GM19397 (cell line): ENCODE data around the gene ZFHX2.

ENCODE experiments used
- ATAC-seq: cut with Tn5 transposase; IDR thresholded peaks from one replicate; pipeline ENCODE4 v1.9.1; 2021; ENCODE audit warnings: mild to moderate bottlenecking, moderate library complexity; ENCODE audit not compliant: unreplicated experiment

ZFHX2 gene

GRCh38 chr14:23561873-23562821, 10.6 kb upstream of the ZFHX2 start:
- ATAC-seq, result no peak

GRCh38 chr14:23561259-23561658, 9.7 kb upstream of the ZFHX2 start:
- ATAC-seq, result no peak

- ATAC-seq, result no peak
Observed at GRCh38 chr14:23559926-23560520, 8.5 kb upstream of the ZFHX2 start.

GRCh38 chr14:23559010-23559925, 7.7 kb upstream of the ZFHX2 start:
- ATAC-seq, result no peak

GRCh38 chr14:23558346-23559009, 6.9 kb upstream of the ZFHX2 start:
- no peak for ATAC-seq

- ATAC-seq, result no peak
Observed at GRCh38 chr14:23557946-23558345, 6.4 kb upstream of the ZFHX2 start.

GRCh38 chr14:23557521-23557920, 6.0 kb upstream of the ZFHX2 start:
- ATAC-seq, result no peak

- no peak for ATAC-seq
Observed at GRCh38 chr14:23556700-23557440, 5.3 kb upstream of the ZFHX2 start.

GRCh38 chr14:23555882-23556699, 4.5 kb upstream of the ZFHX2 start, which contains the start of gene THTPA:
Gene THTPA (plus strand): TSS chr14:23556271. CDS start chr14:23556758, 487 bp downstream.
- ATAC-seq, result peak; percentile 88

- peak; percentile 8 for ATAC-seq
Observed at GRCh38 chr14:23555533-23555881, 3.9 kb upstream of the ZFHX2 start.

GRCh38 chr14:23550812-23551265, 726 bp downstream of the ZFHX2 start:
- no peak for ATAC-seq

GRCh38 chr14:23550131-23550811, 1.3 kb downstream of the ZFHX2 start:
- ATAC-seq, result no peak

- ATAC-seq, result no peak
Observed at GRCh38 chr14:23548351-23549318, 2.9 kb downstream of the ZFHX2 start.

- ATAC-seq, result no peak
Observed at GRCh38 chr14:23547924-23548323, 3.6 kb downstream of the ZFHX2 start.

- no peak for ATAC-seq
Observed at GRCh38 chr14:23546450-23547035, 5.0 kb downstream of the ZFHX2 start.

- no peak for ATAC-seq
Observed at GRCh38 chr14:23545740-23546365, 5.7 kb downstream of the ZFHX2 start.
